Measurements from ENCODE around the gene MID2.
A peak's percentile ranks its signal among the peaks of the same experiment; 100 is the strongest.
"Not testable (repeated sequence)": the region's sequence is repeated elsewhere in the genome, so short reads cannot be mapped to it uniquely, and the experiment has no call there.

The MID2 gene

GRCh38 chrX:107842715-107843400 is 17.2 kb downstream of the MID2 start:
- DNase-seq (ENCODE audit: low spot score) = no peak

GRCh38 chrX:107845625-107846024 is 20.0 kb downstream of the MID2 start:
- DNase-seq (ENCODE audit: low spot score) = no peak

DNA sequence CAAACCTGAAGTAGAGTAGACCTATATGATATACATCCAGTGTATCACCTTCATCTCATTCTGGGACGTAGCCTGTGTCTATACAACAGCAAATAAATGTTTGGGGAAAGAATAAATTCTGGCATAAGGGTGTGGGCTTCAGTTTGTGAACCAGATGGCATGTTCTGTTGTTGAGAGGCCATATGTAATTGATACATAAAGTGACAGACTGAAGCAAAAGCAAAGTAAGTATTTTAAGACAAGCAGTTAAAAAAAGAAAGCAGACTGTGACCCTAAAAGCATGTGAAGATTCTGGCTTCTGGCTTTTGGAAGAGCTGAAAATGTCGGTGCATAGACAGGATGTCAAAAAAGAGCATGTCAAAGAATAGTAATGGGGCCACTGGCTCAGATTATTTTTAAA is 22.9 kb downstream of the MID2 start:
- DNase-seq (ENCODE audit: low spot score) = no peak

- DNase-seq (ENCODE audit: low spot score) = peak; percentile 9
These were observed 24.2 kb downstream of the MID2 start for GRCh38 chrX:107849747-107850421.

DNA sequence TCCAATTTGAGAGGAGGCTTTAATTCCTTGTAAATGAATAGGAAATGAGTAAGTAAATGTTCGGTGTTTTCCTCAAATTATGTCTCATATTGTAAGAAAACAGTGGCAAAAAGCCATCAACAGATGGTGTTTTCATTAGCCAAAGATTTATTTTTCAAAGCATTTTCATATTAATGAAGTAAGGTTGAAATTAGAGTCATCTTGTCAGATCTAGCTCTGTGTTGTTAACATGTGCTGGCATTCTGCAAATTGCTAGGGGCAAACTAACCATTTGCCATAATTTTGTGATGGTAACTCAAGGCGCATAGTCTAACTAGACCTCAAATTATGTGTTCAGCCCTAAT is 24.7 kb downstream of the MID2 start:
- DNase-seq (ENCODE audit: low spot score) = no peak

GRCh38 chrX:107851215-107851614 is 25.5 kb downstream of the MID2 start:
- no peak for DNase-seq (ENCODE audit: low spot score)

GRCh38 chrX:107851665-107852064 is 26.0 kb downstream of the MID2 start:
- not testable (repeated sequence) for DNase-seq (ENCODE audit: low spot score)

DNA sequence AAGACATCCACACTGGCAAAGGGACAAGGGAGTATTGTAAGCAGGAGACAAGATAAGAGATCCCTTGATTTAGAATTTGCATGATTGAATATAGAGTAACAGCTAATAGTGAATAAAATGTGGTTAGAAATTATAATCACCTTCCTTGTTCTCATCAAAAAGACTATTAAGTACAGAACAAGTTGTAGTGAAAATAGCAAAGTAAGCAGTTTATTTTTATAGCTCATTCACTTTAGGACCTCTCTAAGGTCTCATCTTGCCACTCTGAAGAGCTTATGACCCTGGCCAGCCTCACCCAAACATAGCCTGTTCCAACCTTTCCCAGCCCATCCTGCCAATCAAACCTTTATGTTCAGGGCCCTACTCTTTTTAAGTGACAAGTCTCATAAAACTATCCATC is 30.6 kb downstream of the MID2 start:
- DNase-seq (ENCODE audit: low spot score) = no peak

DNA sequence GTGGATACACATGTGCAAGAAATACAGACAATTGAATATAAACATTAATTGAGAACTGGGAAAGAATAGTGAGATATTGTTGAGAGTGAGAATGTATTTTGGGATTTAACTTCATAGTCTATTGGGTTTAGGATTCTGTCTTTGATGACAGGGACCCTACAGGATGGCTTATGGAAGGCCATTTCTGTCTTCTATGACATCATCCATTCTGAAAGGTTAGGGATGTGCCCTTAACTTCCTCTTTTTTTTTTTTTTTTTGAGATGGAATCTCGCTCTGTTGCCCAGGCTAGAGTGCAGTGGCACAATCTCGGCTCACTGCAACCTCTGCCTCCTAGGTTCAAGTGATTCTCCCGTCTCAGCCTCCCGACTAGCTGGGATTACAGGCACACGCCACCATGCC is 31.4 kb downstream of the MID2 start:
- not testable (repeated sequence) for DNase-seq (ENCODE audit: low spot score)

DNA sequence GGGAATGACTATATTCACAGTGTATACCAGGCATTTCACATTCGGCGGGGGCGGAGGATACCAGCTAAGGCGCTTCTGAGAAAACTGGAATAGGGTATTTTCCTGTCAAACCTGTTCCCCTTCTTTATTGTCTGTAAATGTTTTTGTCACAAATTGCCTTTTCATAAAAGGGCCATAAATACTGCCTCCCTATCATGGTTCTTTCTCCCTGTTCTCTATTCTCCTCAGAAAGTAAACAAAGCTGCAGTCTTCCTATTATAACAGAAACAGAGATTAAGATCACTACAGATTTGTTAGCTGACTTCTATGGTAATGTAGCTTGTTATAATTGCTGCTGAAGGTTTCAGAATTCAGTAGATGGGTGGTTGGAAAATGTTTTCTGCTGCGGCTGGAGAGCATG is 32.2 kb downstream of the MID2 start:
- DNase-seq (ENCODE audit: low spot score) = no peak

- DNase-seq (ENCODE audit: low spot score) = no peak
These were observed 35.4 kb downstream of the MID2 start for GRCh38 chrX:107861056-107861455.

DNA sequence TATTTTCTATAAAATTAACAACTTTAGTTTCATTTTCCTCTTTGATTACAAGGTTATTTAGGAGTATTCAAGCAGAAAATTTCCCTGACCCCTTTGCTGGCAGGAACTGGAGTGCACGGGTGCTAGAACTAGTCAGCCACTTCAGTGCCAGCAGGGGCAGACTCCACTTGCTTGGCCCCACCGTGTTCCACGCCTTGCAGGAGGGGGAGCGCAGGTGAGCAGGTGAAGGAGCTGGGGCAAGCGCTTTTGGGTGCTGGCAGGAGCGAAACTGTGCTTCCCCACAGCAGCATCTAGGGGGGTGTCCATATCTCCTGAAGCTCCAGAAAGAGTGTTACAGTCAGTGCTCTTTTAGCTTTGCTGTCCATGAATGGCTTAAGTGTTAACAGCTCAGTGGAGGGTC is 45.5 kb downstream of the MID2 start:
- no peak for DNase-seq (ENCODE audit: low spot score)

- no peak for DNase-seq (ENCODE audit: low spot score)
These were observed 52.4 kb downstream of the MID2 start for GRCh38 chrX:107878106-107878505.

GRCh38 chrX:107880054-107880610 is 54.5 kb downstream of the MID2 start:
- peak; percentile 89 for DNase-seq (ENCODE audit: low spot score)

- DNase-seq (ENCODE audit: low spot score) = peak; percentile 72
These were observed 68.4 kb downstream of the MID2 start for GRCh38 chrX:107894038-107894437.

GRCh38 chrX:107902721-107903120 is 77.1 kb downstream of the MID2 start:
- no peak for DNase-seq (ENCODE audit: low spot score)

GRCh38 chrX:107905366-107905765 is 79.7 kb downstream of the MID2 start:
- no peak for DNase-seq (ENCODE audit: low spot score)

- no peak for DNase-seq (ENCODE audit: low spot score)
These were observed 98.6 kb downstream of the MID2 start for GRCh38 chrX:107924136-107924746.

- DNase-seq (ENCODE audit: low spot score) = no peak
These were observed 108.6 kb downstream of the MID2 start for GRCh38 chrX:107934262-107934661.

DNA sequence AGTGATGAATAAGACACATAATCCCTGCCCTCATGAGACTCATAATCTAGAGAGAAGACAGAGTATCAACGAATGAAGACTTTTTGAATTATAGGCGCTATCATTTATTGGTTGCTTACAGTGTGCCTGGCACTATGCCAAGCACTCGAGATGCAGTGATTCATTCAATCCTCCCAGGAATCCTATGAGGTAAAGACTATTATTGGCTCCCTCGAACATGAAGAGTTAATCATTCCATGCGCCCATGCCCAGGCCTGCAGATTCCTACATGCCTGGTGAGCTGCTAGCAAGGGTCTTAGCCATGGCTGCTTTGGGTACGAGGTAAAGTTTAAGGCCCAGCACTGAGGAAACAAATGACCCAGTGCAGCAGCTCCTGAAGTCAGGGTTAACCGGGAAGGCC is 109.5 kb downstream of the MID2 start:
- peak; percentile 86 for DNase-seq (ENCODE audit: low spot score)

GRCh38 chrX:107935664-107936433 is 110.2 kb downstream of the MID2 start:
- DNase-seq (ENCODE audit: low spot score) = peak; percentile 72

- DNase-seq (ENCODE audit: low spot score) = no peak
These were observed 110.7 kb downstream of the MID2 start for GRCh38 chrX:107936434-107936730.

- DNase-seq (ENCODE audit: low spot score) = no peak
These were observed 114.4 kb downstream of the MID2 start for GRCh38 chrX:107940095-107940494.

Measured in kidney tubule cell (primary cell).